Mesenteric fat pad (tissue), 1 donor: ENCODE data around the gene CDC34. TPM values are rescaled to one million over a fixed set of nuclear protein-coding genes. Genes with fewer than 3 reads are reported as not detected.

Experiments used
- DNase-seq: peaks from one replicate; pipeline ENCODE4 v3.0.0-alpha.2; 2020; ENCODE audit warnings: low spot score
- total RNA-seq: library from RNA; stranded (reverse); fragmentation: NEBNext Ultra II Directional; extraction: Animal tissue kit (Norgen Biotek cat#: 25700); gene quantifications from one replicate; pipeline ENCODE4 v1.2.1, GENCODE V29; 2021
- donor health status: DM: yes; HTN: yes; CAD: no.

The CDC34 gene
- total RNA-seq, 1 donor from 2014 or later: 53.7 TPM

DNA sequence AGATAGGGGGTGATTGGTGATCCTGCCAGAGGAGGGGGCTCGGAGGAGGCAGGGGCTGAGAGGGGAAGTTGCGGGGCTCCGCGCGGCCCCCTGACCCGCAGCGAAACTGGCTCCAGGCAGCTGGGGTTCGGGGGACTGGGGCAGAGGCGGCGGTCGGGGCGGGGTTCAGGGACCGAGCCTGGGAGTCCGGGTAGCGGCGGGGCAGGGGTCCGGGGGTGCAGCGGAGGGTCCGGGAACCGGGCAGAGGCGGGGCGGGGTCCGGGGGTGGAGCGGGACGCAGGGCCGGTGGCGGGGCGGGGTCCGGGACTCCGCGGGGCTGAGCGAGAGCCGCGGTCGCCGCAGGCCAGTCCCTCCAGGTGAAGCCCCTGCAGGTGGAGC lies 34.1 kb upstream of the CDC34 start:
- no peak for DNase-seq

DNA sequence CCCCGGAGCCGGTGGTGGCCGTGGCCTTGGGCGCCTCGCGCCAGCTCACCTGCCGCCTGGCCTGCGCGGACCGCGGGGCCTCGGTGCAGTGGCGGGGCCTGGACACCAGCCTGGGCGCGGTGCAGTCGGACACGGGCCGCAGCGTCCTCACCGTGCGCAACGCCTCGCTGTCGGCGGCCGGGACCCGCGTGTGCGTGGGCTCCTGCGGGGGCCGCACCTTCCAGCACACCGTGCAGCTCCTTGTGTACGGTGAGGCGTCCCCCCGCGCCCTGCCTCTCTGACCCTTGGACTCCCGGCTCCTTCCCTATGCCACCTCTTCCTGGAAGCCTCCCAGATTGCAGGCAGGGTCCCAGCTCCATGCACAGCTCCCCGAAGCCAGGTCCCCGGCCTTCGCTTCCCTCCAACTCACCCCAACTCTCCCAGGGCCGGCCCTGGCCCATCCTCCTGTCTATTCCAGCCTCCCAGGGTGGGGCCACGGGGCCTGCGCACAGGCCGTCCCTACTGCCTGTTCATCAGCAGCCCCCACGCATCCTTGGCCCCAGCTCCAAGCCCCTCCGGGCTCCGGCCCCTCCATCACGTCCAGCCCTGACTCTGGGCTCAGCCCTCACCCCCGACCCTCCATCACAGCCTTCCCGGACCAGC lies 33.6 kb upstream of the CDC34 start:
- no peak for DNase-seq

DNA sequence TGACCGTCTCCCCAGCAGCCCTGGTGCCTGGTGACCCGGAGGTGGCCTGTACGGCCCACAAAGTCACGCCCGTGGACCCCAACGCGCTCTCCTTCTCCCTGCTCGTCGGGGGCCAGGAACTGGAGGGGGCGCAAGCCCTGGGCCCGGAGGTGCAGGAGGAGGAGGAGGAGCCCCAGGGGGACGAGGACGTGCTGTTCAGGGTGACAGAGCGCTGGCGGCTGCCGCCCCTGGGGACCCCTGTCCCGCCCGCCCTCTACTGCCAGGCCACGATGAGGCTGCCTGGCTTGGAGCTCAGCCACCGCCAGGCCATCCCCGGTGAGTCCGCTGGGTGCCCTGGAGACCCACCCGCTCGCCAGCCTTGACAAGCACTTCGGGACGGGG lies 33.1 kb upstream of the CDC34 start:
- DNase-seq: no peak

DNA sequence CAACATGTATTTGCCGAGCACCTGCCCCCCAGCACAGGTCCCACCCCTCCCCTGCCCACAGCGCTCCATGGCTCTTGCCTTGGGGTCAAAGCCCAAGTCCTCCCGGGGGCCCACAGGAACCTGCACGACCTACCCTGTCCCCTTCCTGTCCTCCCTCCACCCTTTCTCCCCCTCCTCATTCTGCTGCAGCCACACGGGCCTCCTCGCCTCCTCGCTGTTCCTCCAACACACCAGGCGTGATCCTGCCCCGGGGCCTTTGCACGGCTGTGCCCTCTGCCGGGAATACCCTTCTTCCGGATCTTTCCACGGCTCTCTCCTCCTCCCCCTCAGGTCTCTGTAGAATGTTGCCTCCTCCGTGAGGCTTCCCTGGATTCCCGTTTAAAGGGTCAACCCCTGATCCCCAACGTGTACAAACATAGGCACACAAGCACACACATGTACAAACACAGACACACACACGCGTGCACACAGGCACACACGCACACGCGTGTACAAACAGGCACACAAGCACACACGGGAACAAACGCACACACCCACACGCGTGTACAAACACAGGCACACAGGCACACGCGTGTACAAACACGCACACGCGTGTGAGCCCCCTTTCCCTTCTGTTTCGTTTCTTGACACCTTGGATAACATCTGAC lies 32.5 kb upstream of the CDC34 start:
- no peak for DNase-seq

DNA sequence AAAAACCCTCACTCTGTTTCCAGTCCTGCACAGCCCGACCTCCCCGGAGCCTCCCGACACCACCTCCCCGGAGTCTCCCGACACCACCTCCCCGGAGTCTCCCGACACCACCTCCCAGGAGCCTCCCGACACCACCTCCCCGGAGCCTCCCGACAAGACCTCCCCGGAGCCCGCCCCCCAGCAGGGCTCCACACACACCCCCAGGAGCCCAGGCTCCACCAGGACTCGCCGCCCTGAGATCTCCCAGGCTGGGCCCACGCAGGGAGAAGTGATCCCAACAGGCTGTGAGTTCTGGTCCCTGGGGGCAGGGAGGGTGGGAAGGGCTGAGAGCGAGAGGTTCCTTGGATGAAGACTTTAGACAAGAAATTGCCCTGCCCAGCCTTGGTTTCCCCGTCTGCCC lies 29.9 kb upstream of the CDC34 start:
- DNase-seq: no peak

DNA sequence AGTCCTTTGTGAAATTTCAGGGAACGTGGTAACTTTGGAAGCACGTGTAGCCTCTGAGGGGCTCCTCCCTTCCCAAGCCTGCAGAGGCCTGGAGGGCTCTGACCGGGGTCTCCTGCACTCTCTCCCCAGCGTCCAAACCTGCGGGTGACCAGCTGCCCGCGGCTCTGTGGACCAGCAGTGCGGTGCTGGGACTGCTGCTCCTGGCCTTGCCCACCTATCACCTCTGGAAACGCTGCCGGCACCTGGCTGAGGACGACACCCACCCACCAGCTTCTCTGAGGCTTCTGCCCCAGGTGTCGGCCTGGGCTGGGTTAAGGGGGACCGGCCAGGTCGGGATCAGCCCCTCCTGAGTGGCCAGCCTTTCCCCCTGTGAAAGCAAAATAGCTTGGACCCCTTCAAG lies 26.9 kb upstream of the CDC34 start:
- DNase-seq: no peak

DNA sequence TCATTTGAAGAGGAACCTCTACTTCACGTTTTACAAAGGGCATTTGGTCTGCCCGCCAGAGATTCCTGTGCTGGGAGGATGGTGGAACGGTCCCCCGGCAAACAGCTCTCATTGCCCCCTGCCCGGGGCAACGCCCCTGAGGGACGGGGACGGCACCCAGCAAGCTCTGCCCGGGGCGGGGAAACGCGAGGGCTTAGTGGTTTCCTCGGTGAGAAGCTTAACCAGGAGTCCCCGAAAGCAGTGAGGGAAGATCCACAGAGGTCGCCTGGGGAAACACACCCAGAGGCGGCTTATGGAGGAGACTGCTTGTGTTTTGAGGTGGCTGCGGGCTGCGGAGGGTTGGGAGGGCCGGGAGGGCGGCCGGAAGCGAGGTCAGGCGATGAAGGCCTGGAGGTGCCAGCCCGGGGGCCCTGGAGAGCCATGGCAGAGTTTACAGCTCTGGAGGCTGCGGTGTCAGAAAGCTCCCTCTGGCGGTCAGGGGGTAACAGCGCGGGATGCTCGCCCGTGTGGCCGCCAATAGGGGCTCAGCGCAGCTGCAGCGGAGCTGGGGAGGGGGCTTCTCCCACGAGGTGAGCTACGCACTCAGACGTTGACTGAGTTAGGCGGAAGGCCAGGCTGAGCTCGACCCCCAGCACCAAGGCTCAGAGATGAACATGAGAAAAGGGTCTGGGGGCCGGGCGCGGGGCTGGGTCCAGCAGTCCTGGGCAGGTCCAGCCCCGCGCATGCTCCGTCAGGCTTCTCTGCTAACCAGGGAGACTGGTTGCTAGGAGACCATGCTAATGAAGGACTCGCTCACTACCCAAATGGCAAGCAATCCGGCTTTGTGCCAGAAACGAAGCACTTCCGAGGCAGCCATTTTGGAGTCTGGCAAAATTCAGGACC lies 24.9 kb upstream of the CDC34 start:
- DNase-seq: peak; percentile 98

DNA sequence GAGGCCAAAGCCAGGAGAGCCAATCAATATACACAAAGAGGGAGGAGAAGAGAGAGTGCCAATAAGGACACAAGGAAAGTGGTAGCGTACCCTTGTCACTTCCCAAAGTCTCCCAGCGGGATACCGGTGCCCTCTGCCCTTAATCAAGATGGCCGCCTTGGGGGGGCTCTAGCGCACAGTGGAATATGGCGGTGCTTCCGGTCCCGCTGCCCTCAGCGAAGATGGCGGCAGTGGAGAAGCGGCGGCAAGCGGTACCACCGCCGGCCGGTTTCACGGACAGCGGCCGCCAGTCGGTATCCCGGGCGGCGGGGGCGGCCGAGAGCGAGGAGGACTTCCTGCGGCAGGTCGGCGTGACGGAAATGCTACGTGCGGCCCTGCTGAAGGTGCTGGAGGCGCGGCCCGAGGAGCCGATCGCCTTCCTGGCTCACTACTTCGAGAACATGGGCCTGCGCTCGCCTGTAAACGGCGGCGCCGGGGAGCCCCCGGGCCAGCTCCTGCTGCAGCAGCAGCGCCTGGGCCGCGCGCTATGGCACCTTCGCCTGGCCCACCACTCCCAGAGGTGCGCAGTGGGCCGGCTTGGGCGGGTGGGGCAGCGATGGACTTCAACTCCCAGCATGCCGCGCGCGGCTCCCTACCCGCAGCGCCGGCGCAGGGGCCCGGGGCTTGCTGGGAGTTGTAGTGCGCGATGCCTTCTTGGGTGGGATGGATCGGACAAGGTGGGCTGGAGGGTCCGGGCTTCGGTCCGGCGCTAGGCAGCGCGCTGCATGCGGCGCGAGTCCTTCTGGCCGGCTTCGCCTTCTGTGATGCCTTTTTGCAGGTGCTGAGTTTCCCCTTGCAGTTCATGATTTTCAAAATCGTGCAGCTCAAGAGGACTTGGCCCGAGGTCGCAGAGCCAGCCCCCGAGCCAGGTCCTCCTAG lies 24.0 kb upstream of the CDC34 start, which contains the start of gene TPGS1:
Gene TPGS1, plus strand, starts transcription at position 212 of the 918 bp plus-strand sequence. Its CDS starts 10 bp downstream, at position 222.
- peak; percentile 94 for DNase-seq

DNA sequence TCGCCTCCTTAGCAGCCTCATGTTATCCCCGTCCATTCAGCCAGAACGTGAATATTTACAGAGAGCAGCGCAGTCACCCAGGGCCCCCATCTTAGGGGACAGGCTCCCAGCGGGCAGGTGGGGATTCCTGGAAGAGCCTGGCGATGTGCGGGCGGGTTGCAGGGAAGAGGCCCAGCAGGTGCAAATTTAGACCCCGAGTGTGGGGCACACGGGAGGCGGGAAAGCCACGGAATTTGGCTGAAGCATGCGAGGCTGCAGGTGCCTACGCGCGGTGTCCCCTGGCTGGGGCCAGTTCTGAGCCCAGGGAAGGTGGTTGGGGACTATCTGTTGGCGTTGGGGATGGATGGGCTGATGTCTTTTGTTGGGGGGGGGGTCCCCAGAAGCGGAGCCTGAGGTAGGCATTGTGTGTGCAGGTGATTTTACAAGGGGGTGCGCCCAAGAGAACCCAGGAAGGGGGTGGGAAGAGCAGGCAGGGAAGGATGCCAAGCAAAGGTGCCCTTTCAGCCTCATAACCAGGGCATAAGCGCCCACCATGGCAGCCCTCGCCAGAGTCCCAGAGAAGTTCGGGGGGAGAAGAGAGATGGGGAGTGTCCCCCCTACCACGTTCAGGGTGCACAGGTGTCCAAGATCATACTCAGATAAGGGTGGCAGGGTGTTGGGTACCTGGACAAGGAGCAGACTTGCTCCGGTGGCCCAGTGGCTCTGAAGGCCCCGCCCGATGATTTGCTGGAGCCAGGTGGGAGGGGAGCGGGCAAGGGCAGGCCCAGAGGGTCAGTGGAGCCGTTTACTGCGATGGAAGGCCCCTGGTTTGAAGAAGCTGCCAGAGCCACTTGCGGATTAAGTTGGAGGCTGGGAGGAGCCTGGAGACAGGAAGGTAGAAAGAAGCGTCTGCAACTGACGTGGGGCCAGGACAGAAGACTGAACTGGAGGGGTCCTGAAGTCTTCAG lies 23.1 kb upstream of the CDC34 start:
- no peak for DNase-seq

DNA sequence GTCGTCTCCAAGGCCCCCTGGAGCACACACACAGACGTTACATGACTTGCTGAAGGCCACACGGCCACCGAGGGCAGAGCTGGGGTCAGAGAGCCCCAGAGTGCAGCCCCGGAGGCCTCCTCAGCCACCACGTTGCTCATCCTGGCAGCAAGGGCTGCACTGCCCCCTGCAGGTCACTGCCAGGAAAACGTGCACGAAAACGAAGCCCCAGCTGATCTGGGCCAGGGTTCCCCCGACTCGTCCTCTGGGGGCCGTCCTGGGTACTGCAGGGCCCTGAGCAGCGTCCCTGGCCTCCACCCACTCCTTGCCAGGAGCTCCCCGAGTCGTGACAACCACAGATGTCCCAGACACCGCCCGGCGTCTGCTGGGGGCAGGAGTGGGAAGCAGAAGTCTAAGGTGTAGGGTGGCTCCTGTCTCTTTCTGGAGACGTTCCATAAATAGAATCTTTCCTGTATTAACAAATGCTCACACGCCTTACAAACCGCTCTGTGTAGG lies 20.9 kb upstream of the CDC34 start:
- peak; percentile 93 for DNase-seq

DNA sequence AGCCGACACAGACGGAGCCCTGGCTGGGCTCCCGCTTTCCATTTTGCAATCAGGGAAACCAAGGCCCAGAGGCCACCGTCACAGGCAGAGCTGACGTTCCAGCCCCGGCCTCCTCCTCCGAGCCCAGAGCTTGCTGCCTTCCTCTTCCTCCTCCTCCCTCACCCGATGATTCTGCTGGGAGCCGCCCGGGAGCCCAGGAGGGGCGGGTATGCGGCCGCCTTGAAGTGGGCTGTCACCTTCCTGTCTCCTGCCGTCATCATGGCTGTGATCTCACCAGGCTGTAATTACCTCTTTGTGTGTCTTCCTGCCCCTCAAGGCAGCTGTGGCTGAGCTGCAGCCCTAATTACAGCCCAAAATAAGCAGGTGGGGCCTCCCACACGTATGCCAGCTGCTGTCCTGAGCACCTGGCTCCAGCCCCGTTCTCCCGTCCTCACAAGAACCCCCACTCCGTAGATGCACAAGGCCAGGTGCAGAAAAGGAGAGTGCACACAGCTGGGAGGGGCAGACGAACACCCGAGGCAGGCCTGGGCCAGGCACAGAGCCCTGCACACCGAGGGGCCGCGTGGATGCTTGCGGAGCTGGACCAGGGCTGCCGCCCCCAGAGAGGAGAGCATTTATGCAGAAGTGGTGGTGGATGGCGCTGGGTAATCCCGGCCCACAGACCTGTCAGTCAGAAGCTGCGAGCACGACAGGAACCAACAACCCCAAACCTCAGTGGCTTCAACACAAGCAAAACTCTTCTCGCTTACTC lies 20.3 kb upstream of the CDC34 start:
- no peak for DNase-seq

DNA sequence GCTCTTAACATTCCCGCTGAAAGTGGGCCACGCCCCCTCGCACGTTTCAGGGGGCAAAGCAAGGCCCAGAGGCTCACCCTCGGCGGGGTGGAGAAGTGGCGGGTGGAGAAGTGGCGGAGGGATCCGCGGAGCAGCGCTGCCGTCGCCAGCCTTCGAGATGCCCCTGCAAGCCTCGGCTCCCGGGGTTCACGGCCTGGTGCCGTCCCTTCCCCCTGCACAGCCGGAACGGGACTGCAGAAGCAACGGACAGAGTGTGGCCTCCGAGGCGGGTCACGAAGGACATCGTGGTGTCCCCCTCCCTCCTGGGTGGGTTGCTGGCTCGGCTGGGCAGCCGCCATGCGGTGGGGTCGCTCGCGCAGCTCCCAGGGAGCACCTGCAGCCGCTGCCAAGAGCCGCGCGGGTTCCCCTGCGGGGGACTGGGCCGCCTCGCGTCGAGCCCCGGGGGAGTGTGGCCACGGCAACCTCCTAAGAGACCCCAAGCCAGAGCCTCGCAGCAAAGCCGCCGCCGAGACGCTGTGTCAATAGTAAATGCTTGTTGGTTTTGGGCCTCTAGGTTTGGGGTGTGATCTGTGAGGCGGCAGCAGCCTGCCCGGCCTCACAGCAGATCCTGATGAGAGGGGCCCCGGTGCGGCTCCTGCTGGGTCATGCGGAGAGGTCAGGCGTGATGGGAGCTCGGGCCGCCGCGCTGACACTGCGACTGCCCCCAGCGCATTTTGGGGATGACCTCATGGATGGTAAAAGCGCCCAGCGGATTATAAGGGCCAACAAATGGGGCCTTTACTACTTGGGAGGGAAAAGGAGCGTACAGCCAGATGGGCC lies 18.8 kb upstream of the CDC34 start:
- no peak for DNase-seq

DNA sequence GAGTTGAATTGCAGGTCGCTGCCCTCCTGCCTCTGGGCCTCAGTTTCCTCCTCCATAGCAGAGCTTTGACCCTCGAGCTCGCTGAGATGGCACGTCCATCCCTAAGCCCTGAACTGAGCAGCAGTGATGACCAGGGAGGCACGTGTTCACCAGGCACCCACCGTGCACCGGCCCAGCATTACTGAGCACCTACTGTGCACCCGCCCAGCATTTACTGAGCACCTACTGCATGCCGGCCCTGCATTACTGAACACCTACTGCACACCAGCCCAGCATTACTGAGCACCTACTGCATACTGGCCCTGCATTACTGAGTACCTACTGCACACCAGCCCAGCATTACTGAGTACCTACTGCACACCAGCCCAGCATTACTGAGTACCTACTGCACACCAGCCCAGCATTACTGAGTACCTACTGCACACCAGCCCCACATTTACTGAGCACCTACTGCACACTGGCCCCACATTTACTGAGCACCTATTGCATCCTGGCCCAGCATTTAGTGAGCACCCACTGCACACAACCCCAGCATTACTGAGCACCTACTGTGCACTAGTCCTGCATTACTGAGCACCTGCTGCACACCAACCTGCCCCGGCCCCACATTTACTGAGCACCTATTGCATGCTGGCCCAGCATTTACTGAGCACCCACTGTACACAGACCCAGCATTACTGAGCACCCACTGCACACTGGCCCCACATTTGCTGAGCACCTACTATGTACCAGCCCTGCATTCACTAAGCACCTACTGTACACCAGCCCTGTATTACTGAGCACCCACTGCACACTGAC lies 18.0 kb upstream of the CDC34 start:
- no peak for DNase-seq

DNA sequence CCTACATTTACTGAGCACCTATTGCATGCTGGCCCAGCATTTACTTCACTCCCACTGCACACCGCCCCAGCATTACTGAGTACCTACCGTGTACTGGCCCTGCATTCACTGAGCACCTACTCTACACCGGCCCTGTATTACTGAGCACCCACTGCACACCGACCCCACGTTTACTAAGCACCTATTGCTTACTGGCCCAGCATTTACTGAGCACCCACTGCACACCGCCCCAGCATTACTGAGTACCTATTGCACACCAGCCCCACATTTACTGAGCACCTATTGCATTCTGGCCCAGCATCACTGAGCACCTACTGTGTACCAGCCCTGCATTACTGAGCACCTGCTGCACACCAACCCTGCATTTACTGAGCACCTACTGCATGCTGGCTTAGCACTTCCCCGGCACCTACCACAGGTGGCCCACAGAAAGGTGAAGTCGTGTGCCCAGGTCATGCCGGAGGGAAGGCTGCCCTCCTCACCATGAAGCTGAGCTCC lies 17.3 kb upstream of the CDC34 start:
- no peak for DNase-seq

DNA sequence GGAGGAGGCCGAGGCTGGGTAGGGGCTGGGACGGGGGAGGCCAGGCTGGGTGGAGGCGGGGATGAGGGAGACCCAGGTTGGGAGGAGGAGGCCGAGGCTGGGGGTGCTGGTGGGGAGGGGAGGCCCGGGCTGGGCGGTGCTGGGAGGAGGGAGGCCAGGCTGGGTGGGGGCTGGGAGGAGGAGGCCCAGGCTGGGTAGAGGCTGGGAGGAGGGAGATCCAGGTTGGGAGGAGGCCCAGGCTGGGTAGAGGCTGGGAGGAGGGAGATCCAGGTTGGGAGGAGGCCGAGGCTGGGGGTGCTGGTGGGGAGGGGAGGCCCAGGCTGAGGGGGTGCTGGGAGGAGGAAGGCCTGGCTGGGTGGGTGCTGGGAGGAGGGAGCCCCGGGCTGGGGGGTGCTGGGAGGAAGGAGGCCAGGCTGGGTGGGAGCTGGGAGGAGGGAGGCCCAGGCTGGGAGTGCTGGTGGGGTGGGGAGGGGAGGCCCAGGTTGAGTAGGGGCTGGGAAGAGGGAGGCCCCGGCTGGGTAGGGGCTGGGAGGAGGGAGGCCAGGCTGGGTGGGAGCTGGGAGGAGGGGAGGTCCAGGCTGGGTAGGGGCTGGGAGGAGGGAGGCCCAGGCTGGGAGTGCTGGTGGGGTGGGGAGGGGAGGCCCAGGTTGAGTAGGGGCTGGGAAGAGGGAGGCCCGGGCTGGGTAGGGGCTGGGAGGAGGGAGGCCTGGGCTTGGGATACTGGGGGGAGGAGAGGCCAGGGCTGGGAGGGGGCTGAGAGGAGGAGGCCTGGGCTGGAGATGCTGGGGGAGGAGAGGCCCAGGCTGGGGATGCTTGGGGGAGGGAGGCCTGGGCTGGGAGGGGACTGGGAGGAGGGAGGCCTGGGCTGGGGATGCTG lies 13.6 kb upstream of the CDC34 start:
- DNase-seq: no peak

DNA sequence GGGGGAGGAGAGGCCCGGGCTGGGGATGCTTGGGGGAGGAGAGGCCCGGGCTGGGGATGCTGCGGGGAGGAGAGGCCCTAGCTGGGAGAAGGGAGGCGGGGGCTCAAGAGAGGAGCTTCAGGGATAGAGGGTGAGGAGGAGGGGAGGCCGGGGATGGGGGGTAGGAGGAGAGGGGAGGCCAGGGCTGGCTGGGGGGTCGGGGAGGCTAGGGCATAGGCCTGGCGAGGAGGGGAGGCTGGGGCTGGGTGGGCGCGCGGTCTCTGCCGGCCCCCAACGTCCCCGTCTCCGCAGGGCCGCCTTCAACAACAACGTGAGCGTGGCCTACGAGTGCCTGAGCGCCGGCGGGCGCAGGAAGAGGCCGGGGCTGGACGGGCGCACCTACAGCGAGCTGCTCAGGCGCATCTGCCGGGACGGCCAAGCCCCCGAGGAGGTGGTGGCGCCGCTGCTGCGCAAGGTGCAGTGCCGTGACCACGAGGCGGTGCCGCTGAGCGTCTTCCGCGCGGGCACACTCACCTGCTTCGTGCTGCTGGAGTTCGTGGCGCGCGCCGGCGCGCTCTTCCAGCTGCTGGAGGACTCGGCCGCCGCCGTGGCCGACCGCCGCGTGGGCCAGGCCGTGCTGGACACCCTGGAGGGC lies 12.8 kb upstream of the CDC34 start:
- DNase-seq: no peak
